Measurements from ENCODE around the gene RNF152. TPM values are rescaled to one million over a fixed set of nuclear protein-coding genes. Genes with fewer than 3 reads are reported as not detected.

The RNF152 gene
- total RNA-seq, 1 donor from 2014 or later, result 17.2 TPM

GRCh38 chr18:61856678-61857077, 36.1 kb downstream of the RNF152 start:
- Histone ChIP-seq H3K4me3 (ENCODE audit: low read length in 3 of 3) (no peak overlapping the region), H3K27ac (ENCODE audit: low read depth, low read length) (no peak overlapping the region), H3K27me3 (ENCODE audit: control insufficient read depth in 3 of 3, insufficient read depth in 3 of 3, low read length in 3 of 3) (peaks cover 0 to 5% (median 0%) of the 10 kb centered on the region in 3 donors), H3K9me3 (ENCODE audit: control insufficient read depth in 3 of 3, low read length in 3 of 3) (no peaks in the 10 kb centered on the region), H3K36me3 (ENCODE audit: control insufficient read depth in 3 of 3, insufficient read depth in 3 of 3, low read length in 3 of 3) (no peaks in the 10 kb centered on the region), H3K4me1 (ENCODE audit: control insufficient read depth in 3 of 3, insufficient read depth in 3 of 3, low read length in 3 of 3) (peaks cover 0 to 3% (median 0%) of the 10 kb centered on the region in 3 donors), H3K9ac (ENCODE audit: low read depth in 1 of 3, low read length in 3 of 3) (no peak overlapping the region)

GRCh38 chr18:61855449-61856378, 37.1 kb downstream of the RNF152 start:
- no peaks in the 10 kb centered on the region for H3K36me3 ChIP-seq (ENCODE audit: control insufficient read depth in 3 of 3, insufficient read depth in 3 of 3, low read length in 3 of 3)
- H3K9ac ChIP-seq (ENCODE audit: low read depth in 1 of 3, low read length in 3 of 3), result no peak overlapping the region
- H3K9me3 ChIP-seq (ENCODE audit: control insufficient read depth in 3 of 3, low read length in 3 of 3), result no peaks in the 10 kb centered on the region
- peaks cover 0 to 5% (median 0%) of the 10 kb centered on the region in 3 donors for H3K27me3 ChIP-seq (ENCODE audit: control insufficient read depth in 3 of 3, insufficient read depth in 3 of 3, low read length in 3 of 3)
- H3K27ac ChIP-seq (ENCODE audit: low read depth, low read length), result no peak overlapping the region
- no peak overlapping the region for H3K4me3 ChIP-seq (ENCODE audit: low read length in 3 of 3)
- H3K4me1 ChIP-seq (ENCODE audit: control insufficient read depth in 3 of 3, insufficient read depth in 3 of 3, low read length in 3 of 3), result peaks cover 0 to 3% (median 0%) of the 10 kb centered on the region in 3 donors

GRCh38 chr18:61854578-61855448, 38.0 kb downstream of the RNF152 start:
- Histone ChIP-seq H3K27ac (ENCODE audit: low read depth, low read length) (no peak overlapping the region), H3K9ac (ENCODE audit: low read depth in 1 of 3, low read length in 3 of 3) (no peak overlapping the region)

GRCh38 chr18:61853855-61854254, 39.0 kb downstream of the RNF152 start:
- Histone ChIP-seq H3K9me3 (ENCODE audit: control insufficient read depth in 3 of 3, low read length in 3 of 3) (no peaks in the 10 kb centered on the region), H3K4me3 (ENCODE audit: low read length in 3 of 3) (no peak overlapping the region), H3K27me3 (ENCODE audit: control insufficient read depth in 3 of 3, insufficient read depth in 3 of 3, low read length in 3 of 3) (peaks cover 0 to 5% (median 0%) of the 10 kb centered on the region in 3 donors), H3K4me1 (ENCODE audit: control insufficient read depth in 3 of 3, insufficient read depth in 3 of 3, low read length in 3 of 3) (peaks cover 0 to 3% (median 0%) of the 10 kb centered on the region in 3 donors), H3K27ac (ENCODE audit: low read depth, low read length) (no peak overlapping the region), H3K36me3 (ENCODE audit: control insufficient read depth in 3 of 3, insufficient read depth in 3 of 3, low read length in 3 of 3) (no peaks in the 10 kb centered on the region), H3K9ac (ENCODE audit: low read depth in 1 of 3, low read length in 3 of 3) (no peak overlapping the region)

More at GRCh38 chr18:61854578-61855448, 38.0 kb downstream of the RNF152 start:
- Histone ChIP-seq H3K4me1 (ENCODE audit: control insufficient read depth in 3 of 3, insufficient read depth in 3 of 3, low read length in 3 of 3) (peaks cover 0 to 3% (median 0%) of the 10 kb centered on the region in 3 donors), H3K9me3 (ENCODE audit: control insufficient read depth in 3 of 3, low read length in 3 of 3) (no peaks in the 10 kb centered on the region), H3K36me3 (ENCODE audit: control insufficient read depth in 3 of 3, insufficient read depth in 3 of 3, low read length in 3 of 3) (no peaks in the 10 kb centered on the region), H3K27me3 (ENCODE audit: control insufficient read depth in 3 of 3, insufficient read depth in 3 of 3, low read length in 3 of 3) (peaks cover 0 to 5% (median 0%) of the 10 kb centered on the region in 3 donors), H3K4me3 (ENCODE audit: low read length in 3 of 3) (no peak overlapping the region)

GRCh38 chr18:61852496-61852895, 40.3 kb downstream of the RNF152 start:
- Histone ChIP-seq H3K4me1 (ENCODE audit: control insufficient read depth in 3 of 3, insufficient read depth in 3 of 3, low read length in 3 of 3) (no peaks in the 10 kb centered on the region), H3K27ac (ENCODE audit: low read depth, low read length) (no peak overlapping the region), H3K9me3 (ENCODE audit: control insufficient read depth in 3 of 3, low read length in 3 of 3) (no peaks in the 10 kb centered on the region), H3K27me3 (ENCODE audit: control insufficient read depth in 3 of 3, insufficient read depth in 3 of 3, low read length in 3 of 3) (peaks cover 0 to 5% (median 0%) of the 10 kb centered on the region in 3 donors), H3K9ac (ENCODE audit: low read depth in 1 of 3, low read length in 3 of 3) (no peak overlapping the region), H3K4me3 (ENCODE audit: low read length in 3 of 3) (no peak overlapping the region), H3K36me3 (ENCODE audit: control insufficient read depth in 3 of 3, insufficient read depth in 3 of 3, low read length in 3 of 3) (no peaks in the 10 kb centered on the region)

- Histone ChIP-seq H3K27me3 (ENCODE audit: control insufficient read depth in 3 of 3, insufficient read depth in 3 of 3, low read length in 3 of 3) (peaks cover 0 to 5% (median 0%) of the 10 kb centered on the region in 3 donors), H3K9me3 (ENCODE audit: control insufficient read depth in 3 of 3, low read length in 3 of 3) (no peaks in the 10 kb centered on the region), H3K4me1 (ENCODE audit: control insufficient read depth in 3 of 3, insufficient read depth in 3 of 3, low read length in 3 of 3) (no peaks in the 10 kb centered on the region), H3K36me3 (ENCODE audit: control insufficient read depth in 3 of 3, insufficient read depth in 3 of 3, low read length in 3 of 3) (no peaks in the 10 kb centered on the region), H3K27ac (ENCODE audit: low read depth, low read length) (no peak overlapping the region), H3K9ac (ENCODE audit: low read depth in 1 of 3, low read length in 3 of 3) (no peak overlapping the region), H3K4me3 (ENCODE audit: low read length in 3 of 3) (no peak overlapping the region)
Observed at GRCh38 chr18:61851940-61852451, 40.8 kb downstream of the RNF152 start.

GRCh38 chr18:61851279-61851678, 41.5 kb downstream of the RNF152 start:
- no peaks in the 10 kb centered on the region for H3K4me1 ChIP-seq (ENCODE audit: control insufficient read depth in 3 of 3, insufficient read depth in 3 of 3, low read length in 3 of 3)
- H3K36me3 ChIP-seq (ENCODE audit: control insufficient read depth in 3 of 3, insufficient read depth in 3 of 3, low read length in 3 of 3), result no peaks in the 10 kb centered on the region
- no peaks in the 10 kb centered on the region for H3K9me3 ChIP-seq (ENCODE audit: control insufficient read depth in 3 of 3, low read length in 3 of 3)
- no peak overlapping the region for H3K27ac ChIP-seq (ENCODE audit: low read depth, low read length)
- H3K9ac ChIP-seq (ENCODE audit: low read depth in 1 of 3, low read length in 3 of 3), result no peak overlapping the region
- no peak overlapping the region for H3K4me3 ChIP-seq (ENCODE audit: low read length in 3 of 3)
- H3K27me3 ChIP-seq (ENCODE audit: control insufficient read depth in 3 of 3, insufficient read depth in 3 of 3, low read length in 3 of 3), result peaks cover 0 to 5% (median 0%) of the 10 kb centered on the region in 3 donors

GRCh38 chr18:61850756-61851155, 42.1 kb downstream of the RNF152 start:
- Histone ChIP-seq H3K4me3 (ENCODE audit: low read length in 3 of 3) (no peak overlapping the region), H3K27ac (ENCODE audit: low read depth, low read length) (no peak overlapping the region), H3K9ac (ENCODE audit: low read depth in 1 of 3, low read length in 3 of 3) (no peak overlapping the region), H3K36me3 (ENCODE audit: control insufficient read depth in 3 of 3, insufficient read depth in 3 of 3, low read length in 3 of 3) (no peaks in the 10 kb centered on the region), H3K27me3 (ENCODE audit: control insufficient read depth in 3 of 3, insufficient read depth in 3 of 3, low read length in 3 of 3) (peaks cover 0 to 5% (median 0%) of the 10 kb centered on the region in 3 donors), H3K4me1 (ENCODE audit: control insufficient read depth in 3 of 3, insufficient read depth in 3 of 3, low read length in 3 of 3) (no peaks in the 10 kb centered on the region), H3K9me3 (ENCODE audit: control insufficient read depth in 3 of 3, low read length in 3 of 3) (no peaks in the 10 kb centered on the region)

- Histone ChIP-seq H3K4me1 (ENCODE audit: control insufficient read depth in 3 of 3, insufficient read depth in 3 of 3, low read length in 3 of 3) (no peaks in the 10 kb centered on the region), H3K36me3 (ENCODE audit: control insufficient read depth in 3 of 3, insufficient read depth in 3 of 3, low read length in 3 of 3) (no peaks in the 10 kb centered on the region), H3K4me3 (ENCODE audit: low read length in 3 of 3) (no peak overlapping the region), H3K27ac (ENCODE audit: low read depth, low read length) (no peak overlapping the region), H3K9ac (ENCODE audit: low read depth in 1 of 3, low read length in 3 of 3) (no peak overlapping the region), H3K9me3 (ENCODE audit: control insufficient read depth in 3 of 3, low read length in 3 of 3) (no peaks in the 10 kb centered on the region), H3K27me3 (ENCODE audit: control insufficient read depth in 3 of 3, insufficient read depth in 3 of 3, low read length in 3 of 3) (no peaks in the 10 kb centered on the region)
Observed at GRCh38 chr18:61847164-61847791, 45.5 kb downstream of the RNF152 start.
